Panc1 (cell line): Measurements from ENCODE around the gene TFDP1. TPM values are rescaled to one million over a fixed set of nuclear protein-coding genes. Genes with fewer than 3 reads are reported as not detected.

Source experiments
- ATAC-seq: fragments of 200-7000 bp; cut with Tn5 transposase; 2 replicates; pipeline ENCODE4 v1.9.1; 2020; ENCODE audit warnings: mild to moderate bottlenecking, moderate library complexity
- BruUV-seq: library from RNA; stranded (reverse); fragments of 400-500 nt; replicated peaks from 2 replicates; lab custom pipeline; 2021; lab: Mats Ljungman, UMichigan
- CTCF ChIA-PET: fragments of 300-600 bp; sonication (Branson Sonifier 250); formaldehyde crosslinking; loops from one replicate; lab custom pipeline; 2022; ENCODE audit warnings: antibody characterized with exemption; lab: Charles Lee
- POLR2A ChIA-PET: fragments of 300-600 bp; sonication (Branson Sonifier 250); formaldehyde crosslinking; loops from one replicate; lab custom pipeline; 2022; ENCODE audit warnings: antibody characterized with exemption; lab: Charles Lee
- DNase-seq: peaks from one replicate; pipeline ENCODE4 v3.0.0-alpha.2; 2010; ENCODE audit warnings: low read depth, low spot score
- H3K27ac ChIP-seq: 2 replicates; pipeline ENCODE4 v1.5.1; 2011; ENCODE audit warnings: mild to moderate bottlenecking, low read length, inconsistent platforms
- H3K27me3 ChIP-seq: fragments of 200-500 bp; sonication (Bioruptor generic); 2 replicates; pipeline ENCODE4 v1.6.0; 2014; ENCODE audit warnings: low read length, inconsistent platforms; ENCODE audit not compliant: control insufficient read depth, insufficient read depth
- H3K36me3 ChIP-seq: fragments of 200-500 bp; sonication (Bioruptor generic); 2 replicates; pipeline ENCODE4 v1.5.1; 2014; ENCODE audit warnings: inconsistent platforms, mild to moderate bottlenecking, low read length, moderate library complexity; ENCODE audit not compliant: control insufficient read depth, insufficient read depth
- H3K4me1 ChIP-seq: 2 replicates; pipeline ENCODE4 v1.5.1; 2011; ENCODE audit warnings: inconsistent platforms, mild to moderate bottlenecking, low read length, moderate library complexity; ENCODE audit not compliant: control insufficient read depth, insufficient read depth
- H3K4me3 ChIP-seq, 2 experiments: 2 replicates each; pipeline ENCODE4 v1.5.1; 2011 to 2012; ENCODE audit warnings: low read depth in 2 of 2, low read length in 2 of 2, mild to moderate bottlenecking in 2 of 2, inconsistent platforms in 1 of 2, moderate library complexity in 1 of 2
- H3K9me3 ChIP-seq: fragments of 200-500 bp; sonication (Bioruptor generic); 2 replicates; pipeline ENCODE4 v1.5.1; 2014; ENCODE audit warnings: low read depth, mild to moderate bottlenecking, inconsistent platforms, low read length, moderate library complexity; ENCODE audit not compliant: control insufficient read depth, insufficient read depth
- CTCF ChIP-seq: fragments of 450-650 bp; IDR thresholded peaks from 2 replicates; pipeline ENCODE4 v1.5.1; 2017; ENCODE audit warnings: mild to moderate bottlenecking
- POLR2AphosphoS5 ChIP-seq: IDR thresholded peaks from 2 replicates; pipeline ENCODE4 v1.6.1; 2012; ENCODE audit warnings: mild to moderate bottlenecking, low read depth, low read length, moderate library complexity
- REST ChIP-seq, 2 experiments: IDR thresholded peaks; 2 replicates each; pipeline ENCODE4 v1.6.1; 2011 to 2012; ENCODE audit warnings: low read depth in 2 of 2, control low read depth in 1 of 2, low read length in 1 of 2, mild to moderate bottlenecking in 1 of 2, moderate library complexity in 1 of 2; ENCODE audit not compliant: insufficient read depth in 1 of 2
- SIN3A ChIP-seq: IDR thresholded peaks from 2 replicates; pipeline ENCODE4 v1.6.1; 2012; ENCODE audit warnings: low read depth, mild to moderate bottlenecking, low read length, moderate library complexity, borderline replicate concordance; ENCODE audit not compliant: insufficient read depth
- TCF7L2 ChIP-seq: IDR thresholded peaks from 2 replicates; pipeline ENCODE4 v1.6.1; 2011; ENCODE audit warnings: mild to moderate bottlenecking, low read depth, low read length, inconsistent platforms
- in situ Hi-C: cut with HindIII; loops from 2 replicates; pipeline ENCODE4 v1.10.0; 2016; ENCODE audit warnings: low sequenced_read_pairs, low pct_unique_long_range_greater_than_20kb
- intact Hi-C: fragments of 100-400 bp; cut with micrococcal nuclease; formaldehyde crosslinking; loops from one replicate; pipeline ENCODE4 v1.10.0; 2022; ENCODE audit not compliant: unreplicated experiment
- total RNA-seq: library from RNA; stranded (reverse); gene quantifications from one replicate; pipeline ENCODE4 v1.2.1, GENCODE V29; 2021; ENCODE audit not compliant: unreplicated experiment

The TFDP1 gene
- total RNA-seq, 1 experiment from 2014 or later = 91.6 TPM

- in situ Hi-C loops (no loop called here), intact Hi-C loops (no loop called here)
- H3K9me3 ChIP-seq = no peaks in the 10 kb centered on the region
- ChIA-PET POLR2A (no interaction called here), CTCF (no interaction called here)
- H3K27me3 ChIP-seq = no peaks in the 10 kb centered on the region
- H3K4me3 ChIP-seq = no peak overlapping the region
- ATAC-seq (peak; percentile 59), DNase-seq (no peak)
- BruUV-seq = no TSS peak
- no peak overlapping the region for H3K27ac ChIP-seq
- H3K4me1 ChIP-seq = no peaks in the 10 kb centered on the region
- H3K36me3 ChIP-seq = no peaks in the 10 kb centered on the region
- TF ChIP-seq TCF7L2 (no peak), SIN3A (no peak), POLR2AphosphoS5 (no peak), CTCF (no peak)
Observed at GRCh38 chr13:113664751-113665596, 80.4 kb downstream of the TFDP1 start.

- no TSS peak for BruUV-seq
- ChIA-PET POLR2A (no interaction called here), CTCF (no interaction called here)
- in situ Hi-C loops = no loop called here
- Histone ChIP-seq H3K9me3 (no peaks in the 10 kb centered on the region), H3K4me1 (no peaks in the 10 kb centered on the region), H3K4me3 (no peak overlapping the region), H3K27me3 (no peaks in the 10 kb centered on the region), H3K36me3 (no peaks in the 10 kb centered on the region), H3K27ac (no peak overlapping the region)
- TF ChIP-seq REST (IDR thresholded peaks at IDR 0.05; ENCODE audit: insufficient read depth in 1 of 2, low read depth in 2 of 2, low read length in 1 of 2) (no peak), SIN3A (no peak), CTCF (no peak), POLR2AphosphoS5 (no peak), TCF7L2 (no peak)
- intact Hi-C loops = no loop called here
- DNase-seq = no peak
- ATAC-seq = no peak
Observed at GRCh38 chr13:113665597-113666328, 81.2 kb downstream of the TFDP1 start.
